ENCODE measurements around the gene RAG1. TPM values are rescaled to one million over a fixed set of nuclear protein-coding genes. Genes with fewer than 3 reads are reported as not detected.

RAG1 gene
- 0.46 and 0.55 TPM in 2 replicates for total RNA-seq
- long read RNA-seq, partial matches to known transcripts: 0 of 1 reads
- long read RNA-seq, other reads (novel, unspliced or antisense): 1 of 1 reads

DNA sequence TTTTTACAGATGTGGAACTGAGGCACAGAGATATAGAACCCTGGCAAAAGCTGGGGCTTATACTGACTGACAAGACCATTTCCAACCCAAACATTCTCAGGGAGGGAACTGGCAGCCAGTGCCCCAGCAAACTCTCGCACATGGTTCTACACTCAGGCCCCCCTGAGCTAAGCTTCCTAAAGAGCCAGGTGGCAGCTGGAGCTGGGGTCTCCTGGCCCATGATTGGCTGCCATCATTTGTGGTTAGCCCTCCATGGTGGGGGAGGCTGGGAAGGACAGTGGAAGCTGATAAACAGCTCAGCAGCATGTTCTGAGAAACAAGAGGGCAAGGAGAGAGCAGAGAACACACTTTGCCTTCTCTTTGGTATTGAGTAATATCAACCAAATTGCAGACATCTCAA lies at the start of gene RAG1:
Gene RAG1 (plus strand): TSS at position 314 of the 400 bp plus-strand sequence. CDS start 5,298 bp downstream, outside the sequence.
- peaks cover 73% of the 10 kb centered on the region for H3K27me3 Mint-ChIP-seq (ENCODE audit: unreplicated experiment)
- H3K27ac Mint-ChIP-seq (ENCODE audit: unreplicated experiment): no peak within 1 kb of the TSS

DNA sequence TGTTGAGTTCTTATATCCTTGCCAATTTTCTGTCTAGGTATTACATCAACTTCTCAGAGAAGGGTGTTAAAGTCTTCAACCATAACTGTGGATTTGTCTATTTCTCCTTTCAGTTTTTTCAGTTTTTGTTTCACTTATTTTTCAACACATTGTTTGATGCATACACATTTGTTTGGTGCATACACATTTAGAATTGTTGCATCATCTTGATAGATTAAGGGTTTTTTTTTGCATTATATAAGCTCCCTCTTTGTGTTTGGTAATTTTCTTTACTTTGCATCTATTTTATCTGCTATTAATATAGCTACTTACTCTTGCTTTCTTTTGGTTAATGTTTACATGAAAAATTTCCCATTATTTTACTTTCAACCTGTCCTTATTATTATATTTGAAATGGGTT lies 37.0 kb upstream of the RAG1 start:
- Mint-ChIP-seq H3K9me3 (ENCODE audit: unreplicated experiment) (peaks cover 4% of the 10 kb centered on the region), H3K4me1 (ENCODE audit: unreplicated experiment) (no peaks in the 10 kb centered on the region), H3K27ac (ENCODE audit: unreplicated experiment) (no peak overlapping the region), H3K27me3 (ENCODE audit: unreplicated experiment) (peaks cover 36% of the 10 kb centered on the region), H3K36me3 (ENCODE audit: unreplicated experiment) (no peaks in the 10 kb centered on the region), H3K4me3 (ENCODE audit: unreplicated experiment) (no peak overlapping the region)
- TF ChIP-seq, protein P1, sequence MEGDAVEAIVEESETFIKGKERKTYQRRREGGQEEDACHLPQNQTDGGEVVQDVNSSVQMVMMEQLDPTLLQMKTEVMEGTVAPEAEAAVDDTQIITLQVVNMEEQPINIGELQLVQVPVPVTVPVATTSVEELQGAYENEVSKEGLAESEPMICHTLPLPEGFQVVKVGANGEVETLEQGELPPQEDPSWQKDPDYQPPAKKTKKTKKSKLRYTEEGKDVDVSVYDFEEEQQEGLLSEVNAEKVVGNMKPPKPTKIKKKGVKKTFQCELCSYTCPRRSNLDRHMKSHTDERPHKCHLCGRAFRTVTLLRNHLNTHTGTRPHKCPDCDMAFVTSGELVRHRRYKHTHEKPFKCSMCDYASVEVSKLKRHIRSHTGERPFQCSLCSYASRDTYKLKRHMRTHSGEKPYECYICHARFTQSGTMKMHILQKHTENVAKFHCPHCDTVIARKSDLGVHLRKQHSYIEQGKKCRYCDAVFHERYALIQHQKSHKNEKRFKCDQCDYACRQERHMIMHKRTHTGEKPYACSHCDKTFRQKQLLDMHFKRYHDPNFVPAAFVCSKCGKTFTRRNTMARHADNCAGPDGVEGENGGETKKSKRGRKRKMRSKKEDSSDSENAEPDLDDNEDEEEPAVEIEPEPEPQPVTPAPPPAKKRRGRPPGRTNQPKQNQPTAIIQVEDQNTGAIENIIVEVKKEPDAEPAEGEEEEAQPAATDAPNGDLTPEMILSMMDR (IDR thresholded peaks at IDR 0.05): no peak
- no peak for DNase-seq (ENCODE audit: extremely low spot score, unreplicated experiment)

More for the DNA sequence above, at the start of gene RAG1:
- TF ChIP-seq, protein P1 (IDR thresholded peaks at IDR 0.05): no peak
- H3K4me3 Mint-ChIP-seq (ENCODE audit: unreplicated experiment): no peak within 1 kb of the TSS
- no peaks in the 10 kb centered on the region for H3K36me3 Mint-ChIP-seq (ENCODE audit: unreplicated experiment)
- H3K4me1 Mint-ChIP-seq (ENCODE audit: unreplicated experiment): peaks cover 4% of the 10 kb centered on the region
- H3K9me3 Mint-ChIP-seq (ENCODE audit: unreplicated experiment): no peaks in the 10 kb centered on the region
- DNase-seq (ENCODE audit: extremely low spot score, unreplicated experiment): no peak

DNA sequence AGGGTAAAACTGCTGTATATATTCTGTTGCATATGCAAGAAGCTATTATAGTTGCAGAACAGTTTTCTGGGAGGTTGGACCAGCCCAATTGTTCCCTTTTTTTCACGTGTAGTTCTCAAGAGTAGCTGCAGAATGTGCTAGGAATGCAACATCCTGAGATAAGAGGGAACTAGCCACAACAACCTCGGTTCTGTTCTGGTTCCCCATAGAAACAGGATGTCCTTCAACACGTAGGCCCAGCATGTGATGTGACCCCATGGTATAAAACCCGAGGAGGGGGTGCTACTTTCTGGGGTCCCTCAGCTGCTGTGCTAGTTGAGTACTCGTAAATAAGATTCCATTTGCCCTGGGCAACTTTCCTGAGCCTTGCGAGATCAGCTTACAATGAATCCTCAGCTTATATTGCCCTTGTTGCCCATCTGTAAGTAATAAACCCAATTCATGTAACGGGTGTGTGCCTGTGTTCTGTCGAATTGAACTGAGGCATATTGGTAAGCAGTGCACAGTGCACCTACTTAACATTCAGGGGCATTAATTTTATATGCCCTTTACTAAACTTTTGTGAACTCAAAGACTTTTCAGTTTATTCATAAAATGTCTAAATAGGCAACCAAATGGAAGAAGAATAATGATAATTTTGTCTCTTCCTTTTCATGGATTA lies 34.7 kb upstream of the RAG1 start:
- H3K27me3 Mint-ChIP-seq (ENCODE audit: unreplicated experiment): peaks cover 36% of the 10 kb centered on the region
- no peak for DNase-seq (ENCODE audit: extremely low spot score, unreplicated experiment)
- H3K36me3 Mint-ChIP-seq (ENCODE audit: unreplicated experiment): no peaks in the 10 kb centered on the region
- no peaks in the 10 kb centered on the region for H3K4me1 Mint-ChIP-seq (ENCODE audit: unreplicated experiment)
- no peak overlapping the region for H3K4me3 Mint-ChIP-seq (ENCODE audit: unreplicated experiment)
- no peak overlapping the region for H3K27ac Mint-ChIP-seq (ENCODE audit: unreplicated experiment)
- TF ChIP-seq, protein P1 (IDR thresholded peaks at IDR 0.05): no peak
- peaks cover 4% of the 10 kb centered on the region for H3K9me3 Mint-ChIP-seq (ENCODE audit: unreplicated experiment)

DNA sequence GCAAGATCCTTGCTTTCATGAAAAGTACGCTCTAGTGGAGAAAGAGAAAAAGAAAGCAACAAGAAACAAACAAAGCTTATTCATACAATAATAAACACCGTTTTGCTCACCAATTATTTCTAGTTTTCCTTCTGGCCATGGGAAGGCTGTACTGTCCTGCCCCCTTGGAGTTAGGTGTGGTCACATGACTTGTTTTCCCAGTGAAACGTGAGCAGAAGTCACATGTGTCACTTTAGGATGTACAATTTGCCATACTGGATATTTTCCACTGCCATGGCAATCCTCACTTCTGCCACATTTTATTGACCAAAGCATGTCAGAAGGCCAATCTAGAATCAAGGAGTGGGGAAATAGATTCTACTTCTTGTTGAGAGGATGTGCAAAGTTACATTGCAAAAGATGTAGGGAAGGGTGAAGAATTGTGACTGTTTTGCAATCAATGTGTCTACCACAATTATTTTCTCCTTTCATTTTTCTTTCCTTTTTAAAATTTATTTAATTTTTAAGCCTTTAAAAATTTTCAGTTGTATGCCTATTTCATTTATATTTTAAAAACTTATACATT lies 33.4 kb upstream of the RAG1 start:
- H3K36me3 Mint-ChIP-seq (ENCODE audit: unreplicated experiment): no peaks in the 10 kb centered on the region
- H3K9me3 Mint-ChIP-seq (ENCODE audit: unreplicated experiment): peaks cover 1% of the 10 kb centered on the region
- H3K4me1 Mint-ChIP-seq (ENCODE audit: unreplicated experiment): no peaks in the 10 kb centered on the region
- H3K4me3 Mint-ChIP-seq (ENCODE audit: unreplicated experiment): no peak overlapping the region
- no peak for DNase-seq (ENCODE audit: extremely low spot score, unreplicated experiment)
- H3K27ac Mint-ChIP-seq (ENCODE audit: unreplicated experiment): no peak overlapping the region
- TF ChIP-seq, protein P1 (IDR thresholded peaks at IDR 0.05): no peak
- H3K27me3 Mint-ChIP-seq (ENCODE audit: unreplicated experiment): peaks cover 27% of the 10 kb centered on the region

DNA sequence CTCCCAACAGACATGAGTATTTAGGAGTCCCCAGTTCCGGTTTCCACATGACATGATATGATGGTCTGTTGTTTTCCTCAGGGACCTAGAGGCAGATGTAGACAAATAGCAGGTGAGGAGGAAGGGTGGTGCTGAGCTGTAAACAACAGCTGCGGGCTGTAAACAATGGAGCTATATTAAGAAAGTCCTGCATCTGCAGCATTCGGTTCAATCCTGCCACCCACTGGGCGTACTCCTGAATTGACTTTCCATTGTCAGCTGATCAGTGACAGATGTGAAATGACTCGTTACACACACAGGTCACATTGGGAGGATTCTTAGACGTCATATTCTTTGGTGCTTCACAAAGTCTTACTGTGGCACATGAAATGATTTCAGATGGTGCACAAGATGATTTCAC lies 26.8 kb upstream of the RAG1 start:
- no peak overlapping the region for H3K27ac Mint-ChIP-seq (ENCODE audit: unreplicated experiment)
- H3K4me1 Mint-ChIP-seq (ENCODE audit: unreplicated experiment): no peaks in the 10 kb centered on the region
- no peak for DNase-seq (ENCODE audit: extremely low spot score, unreplicated experiment)
- H3K36me3 Mint-ChIP-seq (ENCODE audit: unreplicated experiment): no peaks in the 10 kb centered on the region
- TF ChIP-seq, protein P1 (IDR thresholded peaks at IDR 0.05): peak; percentile 44
- no peak overlapping the region for H3K4me3 Mint-ChIP-seq (ENCODE audit: unreplicated experiment)
- H3K9me3 Mint-ChIP-seq (ENCODE audit: unreplicated experiment): no peaks in the 10 kb centered on the region
- peaks cover 35% of the 10 kb centered on the region for H3K27me3 Mint-ChIP-seq (ENCODE audit: unreplicated experiment)

All from osteocyte (in vitro differentiated cells).